K562 (cell line): Measurements from ENCODE around the gene ADGRL3. TPM values are rescaled to one million over a fixed set of nuclear protein-coding genes. Genes with fewer than 3 reads are reported as not detected.

Source experiments
- ATAC-seq: fragments of 200-7000 bp; cut with Tn5 transposase; 3 replicates; pipeline ENCODE4 v1.9.1; 2020; ENCODE audit warnings: moderate library complexity
- BruUV-seq: library from RNA; stranded (reverse); fragments of 400-500 nt; replicated peaks from 2 replicates; lab custom pipeline; 2021; lab: Mats Ljungman, UMichigan
- CTCF ChIA-PET: fragments of 300-600 bp; formaldehyde crosslinking; extraction: SDS; loops from one replicate; lab custom pipeline; 2021; ENCODE audit warnings: low intra/inter-chr PET ratio; lab: Yijun Ruan, JAX
- POLR2A ChIA-PET: fragments of 300-600, 350-650 bp; sonication (Branson Sonifier 250); formaldehyde crosslinking; extraction: SDS; loops from one replicate; lab custom pipeline; 2021; ENCODE audit warnings: antibody characterized with exemption, inconsistent platforms; lab: Yijun Ruan, JAX
- DNase-seq, 4 experiments: peaks; one replicate each; pipeline versions ENCODE4 v3.0.0 to v3.0.0-alpha.2; 2011 to 2018; ENCODE audit warnings: low spot score in 3 of 4, mixed read lengths in 3 of 4; ENCODE audit errors: extremely low read depth in 1 of 4
- FAIRE-seq: peaks from 2 replicates; lab custom pipeline; 2011; peaks lifted over from hg19 to GRCh38; lab: Jason Lieb, UNC
- H2AFZ ChIP-seq: 2 replicates; pipeline ENCODE4 v1.6.0; 2011; ENCODE audit warnings: low read depth, low read length, control low read depth, inconsistent platforms
- H3K27ac ChIP-seq: fragments of 200-600 bp; 3 replicates; pipeline ENCODE4 v1.8.0; 2011; ENCODE audit warnings: low read depth, mild to moderate bottlenecking, control low read depth, inconsistent platforms, low read length, moderate library complexity, mixed read lengths; ENCODE audit errors: extremely low read depth
- H3K27me3 ChIP-seq, 2 experiments: fragments of 300-600 bp in 1 of 2; 2 replicates in 1 of 2; 3 replicates in 1 of 2; pipeline versions ENCODE4 v1.6.0 to v1.8.0; 2011; ENCODE audit warnings: inconsistent platforms in 2 of 2, low read length in 2 of 2, mild to moderate bottlenecking in 1 of 2, mixed read lengths in 1 of 2, moderate library complexity in 1 of 2; ENCODE audit not compliant: control insufficient read depth in 2 of 2, insufficient read depth in 2 of 2
- H3K36me3 ChIP-seq: fragments of 300-600 bp; 3 replicates; pipeline ENCODE4 v1.8.0; 2011; ENCODE audit warnings: mild to moderate bottlenecking, low read length, inconsistent platforms; ENCODE audit not compliant: control insufficient read depth, insufficient read depth
- H3K4me1 ChIP-seq, 2 experiments: fragments of 200-600 bp in 1 of 2; replicated peaks in 1 of 2; 2 replicates in 1 of 2; 3 replicates in 1 of 2; pipeline versions ENCODE4 v1.5.1 to v1.8.0; 2011; ENCODE audit warnings: inconsistent platforms in 2 of 2, low read length in 2 of 2, mild to moderate bottlenecking in 1 of 2, mixed read lengths in 1 of 2, moderate library complexity in 1 of 2; ENCODE audit not compliant: control insufficient read depth in 2 of 2, insufficient read depth in 2 of 2
- H3K4me2 ChIP-seq: 2 replicates; pipeline ENCODE4 v1.6.1; 2011; ENCODE audit warnings: low read length, control low read depth, inconsistent platforms, mixed read lengths; ENCODE audit not compliant: insufficient read depth
- H3K4me3 ChIP-seq: fragments of 200-600 bp; sonication (generic), shearing (Covaris generic); 2 replicates; pipeline ENCODE4 v1.5.1; 2016; ENCODE audit warnings: control low read depth, inconsistent platforms
- H3K79me2 ChIP-seq: fragments of 200-600 bp; 3 replicates; pipeline ENCODE4 v1.8.0; 2011; ENCODE audit warnings: low read length, inconsistent platforms; ENCODE audit not compliant: control insufficient read depth, insufficient read depth
- H3K9ac ChIP-seq, 2 experiments: 2 replicates each; pipeline versions ENCODE4 v1.6.0 to v1.6.1; 2011; ENCODE audit warnings: low read depth in 2 of 2, low read length in 2 of 2, control low read depth in 1 of 2, inconsistent platforms in 1 of 2, mild to moderate bottlenecking in 1 of 2, mixed read lengths in 1 of 2; ENCODE audit not compliant: insufficient read depth in 1 of 2
- H3K9me1 ChIP-seq: one replicate; pipeline ENCODE4 v1.6.0; 2011; ENCODE audit warnings: inconsistent platforms, mild to moderate bottlenecking, low read length, moderate library complexity; ENCODE audit not compliant: control insufficient read depth, insufficient read depth
- H3K9me3 ChIP-seq: replicated peaks from 2 replicates; pipeline ENCODE4 v1.5.1; 2011; ENCODE audit warnings: low read depth, low read length, inconsistent platforms; ENCODE audit not compliant: control insufficient read depth, insufficient read depth
- H4K20me1 ChIP-seq: replicated peaks from 2 replicates; pipeline ENCODE4 v1.6.1; 2011; ENCODE audit warnings: low read length, inconsistent platforms, mixed read lengths; ENCODE audit not compliant: control insufficient read depth, insufficient read depth
- ERF ChIP-seq: fragments of 450-650 bp; formaldehyde crosslinking; IDR thresholded peaks from 2 replicates; pipeline ENCODE4 v1.4.0; 2020; ENCODE audit warnings: mild to moderate bottlenecking, mixed read lengths
- FOXJ2 ChIP-seq: fragments of 200-800 bp; sonication (Bioruptor generic); IDR thresholded peaks from 2 replicates; pipeline ENCODE4 v1.6.1; 2016; ENCODE audit warnings: missing genetic modification characterization, missing compliant biosample characterization
- FOXM1 ChIP-seq, 2 experiments: fragments of 450-650 bp in 1 of 2; sonication (generic) in 1 of 2; formaldehyde crosslinking in 1 of 2; IDR thresholded peaks; 2 replicates each; pipeline versions ENCODE4 v1.6.1 to v1.9.0; 2017 to 2022; ENCODE audit warnings: low read depth in 2 of 2, mild to moderate bottlenecking in 2 of 2, missing genetic modification reagents in 1 of 2, moderate library complexity in 1 of 2
- MTA1 ChIP-seq: fragments of 450-650 bp; IDR thresholded peaks from 2 replicates; pipeline ENCODE4 v1.6.1; 2017; ENCODE audit warnings: borderline replicate concordance
- RAD51 ChIP-seq: fragments of 450-650 bp; IDR thresholded peaks from 2 replicates; pipeline ENCODE4 v1.7.1; 2016; ENCODE audit warnings: low read depth, mild to moderate bottlenecking, borderline replicate concordance
- RREB1 ChIP-seq: fragments of 250-450 bp; sonication (Bioruptor Pico); IDR thresholded peaks from 2 replicates; pipeline ENCODE4 v1.4.0; 2020
- SMARCA4 ChIP-seq: fragments of 450-650 bp; IDR thresholded peaks from 2 replicates; pipeline ENCODE4 v1.6.1; 2016
- TEAD2 ChIP-seq: fragments of 450-650 bp; IDR thresholded peaks from 2 replicates; pipeline ENCODE4 v1.6.1; 2016; ENCODE audit warnings: missing genetic modification characterization, control low read depth, missing compliant biosample characterization
- ZFP36 ChIP-seq: fragments of 150-350 bp; IDR thresholded peaks from 2 replicates; pipeline ENCODE4 v1.6.1; 2018; ENCODE audit warnings: low read length, low read depth; ENCODE audit not compliant: partially characterized antibody
- ZNF699 ChIP-seq: fragments of 250-450 bp; sonication (Bioruptor Pico); IDR thresholded peaks from 2 replicates; pipeline ENCODE4 v1.8.0; 2021; ENCODE audit warnings: mild to moderate bottlenecking, moderate library complexity; ENCODE audit not compliant: insufficient replicate concordance
- ZNF75A ChIP-seq: fragments of 450-650 bp; formaldehyde crosslinking; IDR thresholded peaks from 2 replicates; pipeline ENCODE4 v1.4.0; 2020; ENCODE audit warnings: mild to moderate bottlenecking
- WGBS: fragments of 100-300 bp; shearing (Covaris generic); methylation state at CpG from one replicate; pipeline ENCODE4 v1.1.6; 2016; ENCODE audit warnings: low coverage, mixed read lengths; ENCODE audit not compliant: insufficient coverage; ENCODE audit errors: missing lambda C conversion rate; 5-methylcytosine and 5-hydroxymethylcytosine counted together
- in situ Hi-C: fragments of 300-500 bp; cut with MboI; formaldehyde crosslinking; loops from 4 replicates; pipeline ENCODE4 v1.15.0; 2018; ENCODE audit warnings: inconsistent platforms, mixed read lengths
- intact Hi-C: fragments of 100-400 bp; cut with micrococcal nuclease; formaldehyde crosslinking; loops from 2 replicates; pipeline ENCODE4 v1.14.2; 2022
- polyA plus RNA-seq, 8 experiments: library from polyadenylated mRNA; depleted of rRNA in 4 of 8; stranded (reverse) in 5 of 8; unstranded in 3 of 8; fragments of >200 nt; fragmentation: Nextera tagmentation in 2 of 8; fragmentation: Illumina TruSeq in 1 of 8; extraction: Ambion mirVana in 2 of 8; extraction: Trizol in 1 of 8; gene quantifications; 2 replicates each; pipeline versions ENCODE4 v1.2.1 to v1.2.3, GENCODE V29; 2011 to 2014; ENCODE audit warnings: inconsistent platforms in 1 of 8, missing spikeins in 1 of 8
- total RNA-seq, 7 experiments: library from RNA; depleted of rRNA in 6 of 7; stranded (reverse); fragments of >200 nt in 6 of 7; fragmentation: Illumina TruSeq in 2 of 7; extraction: Trizol in 2 of 7; gene quantifications; 2 replicates each; pipeline versions ENCODE4 v1.2.1 to v1.2.3, GENCODE V29; 2011 to 2021; ENCODE audit warnings: low replicate concordance in 1 of 7

ADGRL3 gene
- total and polyA plus RNA-seq, 9 of the 15 experiments (the other 6 are each of a cell fraction or from before 2014, with no cell fraction given), result 0.03 to 0.14 (median 0.04) TPM; not detected in 2

GRCh38 chr4:61864286-61864685 lies 664.2 kb downstream of the ADGRL3 start:
- POLR2A ChIA-PET, result no interaction called here
- TF ChIP-seq FOXJ2 (tag) (no peak), FOXM1 (IDR thresholded peaks at IDR 0.05; ENCODE audit: low read depth) (no peak), FOXM1 (CRISPR knock-in tag; IDR thresholded peaks at IDR 0.05; ENCODE audit: low read depth) (no peak), RREB1 (no peak), SMARCA4 (no peak), RAD51 (no peak), MTA1 (no peak), ZFP36 (no peak), ZNF699 (no peak), ERF (CRISPR knock-in tag) (no peak), TEAD2 (no peak), ZNF75A (CRISPR knock-in tag) (no peak)

More at GRCh38 chr4:61864286-61864685, 664.2 kb downstream of the ADGRL3 start:
- Histone ChIP-seq H3K9me1 (no peaks in the 10 kb centered on the region), H3K27ac (no peak overlapping the region), H3K4me2 (no peak overlapping the region), H3K9me3 (no peaks in the 10 kb centered on the region), H4K20me1 (no peaks in the 10 kb centered on the region), H3K4me3 (no peak overlapping the region), H3K79me2 (no peaks in the 10 kb centered on the region), H3K36me3 (no peaks in the 10 kb centered on the region), H3K9ac (no peak overlapping the region), H3K27me3 (no peaks in the 10 kb centered on the region), H2AFZ (no peak overlapping the region), H3K4me1 (no peaks in the 10 kb centered on the region)
- FAIRE-seq, result no peak
- CTCF ChIA-PET, result no interaction called here
- in situ Hi-C loops (no loop called here), intact Hi-C loops (no loop called here)
- ATAC-seq, result no peak
- WGBS, result 7% methylated on average over 1 of the region's 1 CpG
- BruUV-seq, result no TSS peak
- no peak for DNase-seq
